GM23338 (cell line): ENCODE measurements around the gene SLC43A3. TPM values are rescaled to one million over a fixed set of nuclear protein-coding genes. Genes with fewer than 3 reads are reported as not detected.

Experiments
- ATAC-seq: fragments of 200-7000 bp; cut with Tn5 transposase; 3 replicates; pipeline ENCODE4 v1.9.1; 2020
- DNase-seq: peaks from one replicate; pipeline ENCODE4 v3.0.0-alpha.2; 2015; ENCODE audit warnings: low spot score
- H2AFZ ChIP-seq: fragments of 200-600 bp; sonication (generic); 2 replicates; pipeline ENCODE4 v1.8.0; 2016; ENCODE audit warnings: antibody characterized with exemption, mild to moderate bottlenecking, moderate library complexity
- H3F3A ChIP-seq: fragments of 200-600 bp; sonication (generic); replicated peaks from 2 replicates; pipeline ENCODE4 v1.8.0; 2017; ENCODE audit warnings: antibody characterized with exemption, mixed run types, low read depth
- H3K27ac ChIP-seq: fragments of 200-600 bp; sonication (generic); 2 replicates; pipeline ENCODE4 v1.6.1; 2016; ENCODE audit warnings: low read depth
- H3K27me3 ChIP-seq: fragments of 200-600 bp; sonication (generic); 2 replicates; pipeline ENCODE4 v1.8.0; 2016; ENCODE audit warnings: mild to moderate bottlenecking, mixed run types, moderate library complexity; ENCODE audit not compliant: insufficient read depth
- H3K36me3 ChIP-seq: fragments of 200-600 bp; sonication (generic); 2 replicates; pipeline ENCODE4 v1.8.0; 2016; ENCODE audit warnings: mild to moderate bottlenecking; ENCODE audit not compliant: insufficient read depth
- H3K4me1 ChIP-seq: fragments of 200-600 bp; sonication (generic); 2 replicates; pipeline ENCODE4 v1.8.0; 2016; ENCODE audit warnings: mild to moderate bottlenecking, moderate library complexity; ENCODE audit not compliant: insufficient read depth
- H3K4me2 ChIP-seq: fragments of 200-600 bp; sonication (generic); 2 replicates; pipeline ENCODE4 v1.7.1; 2017; ENCODE audit warnings: mixed run types
- H3K4me3 ChIP-seq: fragments of 200-600 bp; sonication (generic); 2 replicates; pipeline ENCODE4 v1.6.1; 2016; ENCODE audit warnings: mixed run types
- H3K79me2 ChIP-seq: fragments of 200-600 bp; sonication (generic); replicated peaks from 2 replicates; pipeline ENCODE4 v1.8.0; 2017; ENCODE audit warnings: mild to moderate bottlenecking; ENCODE audit not compliant: insufficient read depth
- H3K9me2 ChIP-seq: fragments of 200-600 bp; sonication (generic); 2 replicates; pipeline ENCODE4 v1.8.0; 2017; ENCODE audit not compliant: insufficient read depth
- H4K20me1 ChIP-seq: fragments of 200-600 bp; sonication (generic); replicated peaks from 2 replicates; pipeline ENCODE4 v1.8.0; 2017; ENCODE audit warnings: mild to moderate bottlenecking; ENCODE audit not compliant: insufficient read depth
- H3K27ac Mint-ChIP-seq: 2 replicates; pipeline ENCODE4 v1.8.0; 2020; ENCODE audit warnings: inconsistent platforms, mild to moderate bottlenecking, moderate library complexity, mixed read lengths
- H3K27me3 Mint-ChIP-seq: 3 replicates; pipeline ENCODE4 v1.8.0; 2022; ENCODE audit warnings: low read depth, mild to moderate bottlenecking, moderate library complexity, mixed read lengths, inconsistent platforms; ENCODE audit not compliant: insufficient read depth, poor library complexity
- H3K36me3 Mint-ChIP-seq: 3 replicates; pipeline ENCODE4 v1.8.0; 2021; ENCODE audit warnings: low read depth, mild to moderate bottlenecking, inconsistent platforms, moderate library complexity, mixed read lengths
- H3K4me1 Mint-ChIP-seq: 3 replicates; pipeline ENCODE4 v1.8.0; 2020; ENCODE audit warnings: mild to moderate bottlenecking, inconsistent platforms, mixed read lengths
- H3K4me3 Mint-ChIP-seq: 3 replicates; pipeline ENCODE4 v1.8.0; 2021; ENCODE audit warnings: moderate library complexity, mild to moderate bottlenecking, inconsistent platforms, mixed read lengths
- H3K9me3 Mint-ChIP-seq: 3 replicates; pipeline ENCODE4 v1.8.0; 2020; ENCODE audit warnings: moderate library complexity, mild to moderate bottlenecking, inconsistent platforms, mixed read lengths
- CREB1 ChIP-seq: fragments of 250-450 bp; sonication (Bioruptor Pico); IDR thresholded peaks from 2 replicates; pipeline ENCODE4 v1.5.0; 2020; ENCODE audit warnings: low read depth, mild to moderate bottlenecking, moderate library complexity
- JUNB ChIP-seq: IDR thresholded peaks from one replicate; pipeline ENCODE4 v1.6.1; 2016; ENCODE audit warnings: antibody characterized with exemption; ENCODE audit not compliant: unreplicated experiment
- NANOG ChIP-seq: IDR thresholded peaks from 2 replicates; pipeline ENCODE4 v1.6.1; 2016; ENCODE audit warnings: antibody characterized with exemption, borderline replicate concordance
- POLR2AphosphoS5 ChIP-seq: IDR thresholded peaks from 2 replicates; pipeline ENCODE4 v1.6.1; 2016; ENCODE audit warnings: antibody characterized with exemption, low read depth
- ZNF114 ChIP-seq: fragments of 250-450 bp; sonication (Bioruptor Pico); IDR thresholded peaks from 2 replicates; pipeline ENCODE4 v1.5.0; 2020; ENCODE audit warnings: mild to moderate bottlenecking, moderate library complexity
- ZNF331 ChIP-seq: fragments of 250-450 bp; sonication (Bioruptor Pico); IDR thresholded peaks from 2 replicates; pipeline ENCODE4 v1.5.0; 2020; ENCODE audit warnings: low read depth, mild to moderate bottlenecking, moderate library complexity
- polyA plus RNA-seq: library from polyadenylated mRNA; unstranded; fragments of >200 nt; fragmentation: Nextera tagmentation; extraction: Ambion mirVana; gene quantifications from 2 replicates; pipeline ENCODE4 v1.2.1, GENCODE V29; 2016
- total RNA-seq: library from RNA; depleted of rRNA; stranded (reverse); fragments of >200 nt; shearing (Covaris generic); gene quantifications from 2 replicates; pipeline ENCODE4 v1.2.3, GENCODE V29; 2014
- TF ChIP-seq, protein P1 (sequence below), 2 experiments: fragments of 200-600 bp in 1 of 2; sonication (generic) in 1 of 2; conservative IDR thresholded peaks; 2 replicates each; pipeline versions ENCODE4 v1.5.1 to v1.6.1; 2016 to 2017; ENCODE audit warnings: antibody characterized with exemption in 2 of 2, low read depth in 2 of 2, mild to moderate bottlenecking in 2 of 2, moderate library complexity in 1 of 2
- TF ChIP-seq, protein P2 (sequence below): IDR thresholded peaks from 2 replicates; pipeline ENCODE4 v1.6.1; 2016; ENCODE audit warnings: antibody characterized with exemption
- TF ChIP-seq, protein P3 (sequence below): IDR thresholded peaks from one replicate; pipeline ENCODE4 v1.6.1; 2018; ENCODE audit warnings: antibody characterized with exemption; ENCODE audit not compliant: unreplicated experiment

The SLC43A3 gene
- total and polyA plus RNA-seq, 2 experiments from 2014 or later, result 14.3 to 24.8 TPM

GRCh38 chr11:57409321-57410100, 17.4 kb downstream of the SLC43A3 start:
- Histone ChIP-seq H4K20me1 (peaks cover 4% of the 10 kb centered on the region), H3F3A (no peaks in the 10 kb centered on the region), H3K4me2 (no peak overlapping the region), H3K4me3 (no peak overlapping the region), H3K9me2 (no peaks in the 10 kb centered on the region), H2AFZ (no peak overlapping the region), H3K27me3 (no peaks in the 10 kb centered on the region), H3K79me2 (no peaks in the 10 kb centered on the region), H3K27ac (no peak overlapping the region), H3K36me3 (peaks cover 25% of the 10 kb centered on the region), H3K4me1 (no peaks in the 10 kb centered on the region)
- Mint-ChIP-seq H3K4me3 (no peak overlapping the region), H3K27ac (no peak overlapping the region), H3K9me3 (no peaks in the 10 kb centered on the region), H3K27me3 (peaks cover 6% of the 10 kb centered on the region), H3K36me3 (peaks cover 62% of the 10 kb centered on the region), H3K4me1 (no peaks in the 10 kb centered on the region)
- ATAC-seq (no peak), DNase-seq (no peak)
- TF ChIP-seq JUNB (no peak), ZNF331 (no peak), CREB1 (CRISPR knock-in tag) (no peak), POLR2AphosphoS5 (no peak), NANOG (no peak), ZNF114 (CRISPR knock-in tag) (no peak)
- TF ChIP-seq, protein P1, sequence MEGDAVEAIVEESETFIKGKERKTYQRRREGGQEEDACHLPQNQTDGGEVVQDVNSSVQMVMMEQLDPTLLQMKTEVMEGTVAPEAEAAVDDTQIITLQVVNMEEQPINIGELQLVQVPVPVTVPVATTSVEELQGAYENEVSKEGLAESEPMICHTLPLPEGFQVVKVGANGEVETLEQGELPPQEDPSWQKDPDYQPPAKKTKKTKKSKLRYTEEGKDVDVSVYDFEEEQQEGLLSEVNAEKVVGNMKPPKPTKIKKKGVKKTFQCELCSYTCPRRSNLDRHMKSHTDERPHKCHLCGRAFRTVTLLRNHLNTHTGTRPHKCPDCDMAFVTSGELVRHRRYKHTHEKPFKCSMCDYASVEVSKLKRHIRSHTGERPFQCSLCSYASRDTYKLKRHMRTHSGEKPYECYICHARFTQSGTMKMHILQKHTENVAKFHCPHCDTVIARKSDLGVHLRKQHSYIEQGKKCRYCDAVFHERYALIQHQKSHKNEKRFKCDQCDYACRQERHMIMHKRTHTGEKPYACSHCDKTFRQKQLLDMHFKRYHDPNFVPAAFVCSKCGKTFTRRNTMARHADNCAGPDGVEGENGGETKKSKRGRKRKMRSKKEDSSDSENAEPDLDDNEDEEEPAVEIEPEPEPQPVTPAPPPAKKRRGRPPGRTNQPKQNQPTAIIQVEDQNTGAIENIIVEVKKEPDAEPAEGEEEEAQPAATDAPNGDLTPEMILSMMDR (conservative IDR thresholded peaks at IDR 0.05; ENCODE audit: low read depth in 2 of 2), result no peak
- TF ChIP-seq, protein P2, sequence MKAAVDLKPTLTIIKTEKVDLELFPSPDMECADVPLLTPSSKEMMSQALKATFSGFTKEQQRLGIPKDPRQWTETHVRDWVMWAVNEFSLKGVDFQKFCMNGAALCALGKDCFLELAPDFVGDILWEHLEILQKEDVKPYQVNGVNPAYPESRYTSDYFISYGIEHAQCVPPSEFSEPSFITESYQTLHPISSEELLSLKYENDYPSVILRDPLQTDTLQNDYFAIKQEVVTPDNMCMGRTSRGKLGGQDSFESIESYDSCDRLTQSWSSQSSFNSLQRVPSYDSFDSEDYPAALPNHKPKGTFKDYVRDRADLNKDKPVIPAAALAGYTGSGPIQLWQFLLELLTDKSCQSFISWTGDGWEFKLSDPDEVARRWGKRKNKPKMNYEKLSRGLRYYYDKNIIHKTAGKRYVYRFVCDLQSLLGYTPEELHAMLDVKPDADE, result no peak
- TF ChIP-seq, protein P3, sequence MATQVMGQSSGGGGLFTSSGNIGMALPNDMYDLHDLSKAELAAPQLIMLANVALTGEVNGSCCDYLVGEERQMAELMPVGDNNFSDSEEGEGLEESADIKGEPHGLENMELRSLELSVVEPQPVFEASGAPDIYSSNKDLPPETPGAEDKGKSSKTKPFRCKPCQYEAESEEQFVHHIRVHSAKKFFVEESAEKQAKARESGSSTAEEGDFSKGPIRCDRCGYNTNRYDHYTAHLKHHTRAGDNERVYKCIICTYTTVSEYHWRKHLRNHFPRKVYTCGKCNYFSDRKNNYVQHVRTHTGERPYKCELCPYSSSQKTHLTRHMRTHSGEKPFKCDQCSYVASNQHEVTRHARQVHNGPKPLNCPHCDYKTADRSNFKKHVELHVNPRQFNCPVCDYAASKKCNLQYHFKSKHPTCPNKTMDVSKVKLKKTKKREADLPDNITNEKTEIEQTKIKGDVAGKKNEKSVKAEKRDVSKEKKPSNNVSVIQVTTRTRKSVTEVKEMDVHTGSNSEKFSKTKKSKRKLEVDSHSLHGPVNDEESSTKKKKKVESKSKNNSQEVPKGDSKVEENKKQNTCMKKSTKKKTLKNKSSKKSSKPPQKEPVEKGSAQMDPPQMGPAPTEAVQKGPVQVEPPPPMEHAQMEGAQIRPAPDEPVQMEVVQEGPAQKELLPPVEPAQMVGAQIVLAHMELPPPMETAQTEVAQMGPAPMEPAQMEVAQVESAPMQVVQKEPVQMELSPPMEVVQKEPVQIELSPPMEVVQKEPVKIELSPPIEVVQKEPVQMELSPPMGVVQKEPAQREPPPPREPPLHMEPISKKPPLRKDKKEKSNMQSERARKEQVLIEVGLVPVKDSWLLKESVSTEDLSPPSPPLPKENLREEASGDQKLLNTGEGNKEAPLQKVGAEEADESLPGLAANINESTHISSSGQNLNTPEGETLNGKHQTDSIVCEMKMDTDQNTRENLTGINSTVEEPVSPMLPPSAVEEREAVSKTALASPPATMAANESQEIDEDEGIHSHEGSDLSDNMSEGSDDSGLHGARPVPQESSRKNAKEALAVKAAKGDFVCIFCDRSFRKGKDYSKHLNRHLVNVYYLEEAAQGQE, result no peak
